Measurements from ENCODE around the gene TARDBP. TPM values are rescaled to one million over a fixed set of nuclear protein-coding genes. Genes with fewer than 3 reads are reported as not detected.
"Not testable (repeated sequence)": the region's sequence is repeated elsewhere in the genome, so short reads cannot be mapped to it uniquely, and the experiment has no call there.

The TARDBP gene
- total RNA-seq, 1 experiment from 2014 or later, result 155 TPM

GRCh38 chr1:11031624-11032262 is 19.3 kb downstream of the TARDBP start:
- ChIA-PET POLR2A (interaction anchor here (0.7 to 1.1 kb wide), 2 partner anchors 19 to 231 kb away, joined by 3 to 4 read pairs; partner anchors contain the start of genes MTOR and TARDBP), RAD21 (ENCODE audit: low non-redundant PET in 1 of 2, low total read pairs in 2 of 2, uncharacterized antibody in 2 of 2, unreplicated experiment in 2 of 2) (no interaction called here), CTCF (no interaction called here)
- intact Hi-C loops (cut with micrococcal nuclease), result loop anchor here (10.0 kb wide), 1 partner anchor 803 kb away; no protein-coding TSS in a partner anchor
- H4K20me1 ChIP-seq (ENCODE audit: insufficient read depth), result no peaks in the 10 kb centered on the region
- TF ChIP-seq SP1 (IDR thresholded peaks at IDR 0.05; ENCODE audit: low read depth) (no peak), CTCF (IDR thresholded peaks at IDR 0.05 in 2 of 3, conservative IDR thresholded peaks at IDR 0.05 in 1 of 3; ENCODE audit: borderline replicate concordance in 1 of 3, insufficient read depth in 1 of 3, low read depth in 2 of 3, low read length in 2 of 3) (no peak), REST (IDR thresholded peaks at IDR 0.05; ENCODE audit: low read depth) (no peak), SRF (IDR thresholded peaks at IDR 0.05; ENCODE audit: low read depth) (no peak), SIN3A (IDR thresholded peaks at IDR 0.05; ENCODE audit: low read depth) (no peak), POLR2A (IDR thresholded peaks at IDR 0.05; ENCODE audit: borderline replicate concordance, extremely low read depth, insufficient read depth, insufficient read length) (no peak), TCF7L2 (IDR thresholded peaks at IDR 0.05; ENCODE audit: borderline replicate concordance, extremely low read depth, insufficient read depth, insufficient read length) (no peak), ELF1 (IDR thresholded peaks at IDR 0.05; ENCODE audit: borderline replicate concordance, low read depth) (no peak), ZNF274 (IDR thresholded peaks at IDR 0.05; ENCODE audit: low read depth, low read length) (no peak)
- no peaks in the 10 kb centered on the region for H3K4me1 ChIP-seq (ENCODE audit: control insufficient read depth in 1 of 2, insufficient read depth in 2 of 2, low read length in 2 of 2)
- H3K27ac ChIP-seq (ENCODE audit: low read depth, low read length), result no peak overlapping the region
- no peak overlapping the region for H2AFZ ChIP-seq (ENCODE audit: low read depth, low read length, poor library complexity, severe bottlenecking)
- no peak overlapping the region for H3K4me3 ChIP-seq (replicated peaks in 1 of 2; ENCODE audit: low read depth in 1 of 2, low read length in 2 of 2)
- H3K9ac ChIP-seq (ENCODE audit: low read length), result no peak overlapping the region
- no TSS peak for BruUV-seq (replicated peaks)
- no peaks in the 10 kb centered on the region for H3K9me3 ChIP-seq (ENCODE audit: control insufficient read depth in 1 of 2, insufficient read depth in 1 of 2, low read depth in 1 of 2, low read length in 2 of 2)
- no peaks in the 10 kb centered on the region for H3K79me2 ChIP-seq (ENCODE audit: insufficient read depth, low read length)
- no peak overlapping the region for H3K4me2 ChIP-seq (ENCODE audit: low read length)
- H3K36me3 ChIP-seq (ENCODE audit: control insufficient read depth in 1 of 2, insufficient read depth in 2 of 2, low read length in 2 of 2), result peaks cover 0 to 8% of the 10 kb centered on the region in 2 experiments; a peak in 2 of 4 replicates
- DNase-seq (ENCODE audit: low read depth, low spot score) (no peak), ATAC-seq (peak; percentile 26; the same call in 1 of the 2 replicates)
- no peaks in the 10 kb centered on the region for H3K9me2 ChIP-seq (ENCODE audit: insufficient read depth)
- H3K27me3 ChIP-seq (ENCODE audit: insufficient read depth, low read length), result no peaks in the 10 kb centered on the region

- H3K9ac ChIP-seq (ENCODE audit: low read length); H3K27me3 ChIP-seq (ENCODE audit: insufficient read depth, low read length); H3K4me1 ChIP-seq (ENCODE audit: control insufficient read depth in 1 of 2, insufficient read depth in 2 of 2, low read length in 2 of 2); H3K36me3 ChIP-seq (ENCODE audit: control insufficient read depth in 1 of 2, insufficient read depth in 2 of 2, low read length in 2 of 2); H3K9me2 ChIP-seq (ENCODE audit: insufficient read depth); H4K20me1 ChIP-seq (ENCODE audit: insufficient read depth); H3K9me3 ChIP-seq (ENCODE audit: control insufficient read depth in 1 of 2, insufficient read depth in 1 of 2, low read depth in 1 of 2, low read length in 2 of 2); ATAC-seq; H3K4me3 ChIP-seq (replicated peaks in 1 of 2; ENCODE audit: low read depth in 1 of 2, low read length in 2 of 2); H3K79me2 ChIP-seq (ENCODE audit: insufficient read depth, low read length); H3K27ac ChIP-seq (ENCODE audit: low read depth, low read length); BruUV-seq (replicated peaks); DNase-seq (ENCODE audit: low read depth, low spot score): not testable (repeated sequence)
- intact Hi-C loops (cut with micrococcal nuclease), result loop anchor here (1.0 to 10.0 kb wide), 6 partner anchors 205 to 855 kb away; no protein-coding TSS in a partner anchor
- Histone ChIP-seq H2AFZ (ENCODE audit: low read depth, low read length, poor library complexity, severe bottlenecking) (peak overlapping the region; percentile 41), H3K4me2 (ENCODE audit: low read length) (peak overlapping the region; percentile 37; the same call in 1 of the 2 replicates)
- RAD21 ChIA-PET (ENCODE audit: low non-redundant PET in 1 of 2, low total read pairs in 2 of 2, uncharacterized antibody in 2 of 2, unreplicated experiment in 2 of 2), result interaction anchor here (0.8 to 1.3 kb wide), 5 partner anchors 21 to 608 kb away, joined by 3 to 9 read pairs (median 3); no protein-coding TSS in a partner anchor
- POLR2A ChIA-PET, result interaction anchor here (0.6 to 1.3 kb wide), 5 partner anchors 11 to 872 kb away, joined by 3 to 6 read pairs (median 3); partner anchors contain the start of gene SRM
- CTCF ChIA-PET, result interaction anchor here (0.6 to 2.2 kb wide), 32 partner anchors 9 to 871 kb away, joined by 3 to 29 read pairs (median 4); partner anchors contain the start of genes MAD2L2, MTOR, SRM and UBIAD1
Measured at GRCh38 chr1:11037019-11037739, 24.7 kb downstream of the TARDBP start.

Measured in HCT116 (cell line).